MM.1S (cell line): ENCODE results near the gene PACRG.

Experiments
- EZH2 ChIP-seq: fragments of 300-600 bp; sonication (generic); optimal IDR thresholded peaks from 2 replicates; pipeline ENCODE3; 2017; ENCODE audit warnings: low read depth, mild to moderate bottlenecking, antibody characterized with exemption, low read length, mixed read lengths
- EZH2phosphoT487 ChIP-seq: fragments of 300-600 bp; sonication (generic); IDR thresholded peaks from 2 replicates; pipeline ENCODE4 v1.6.1; 2018; ENCODE audit warnings: antibody characterized with exemption, low read length
- TF ChIP-seq, protein P1 (sequence below): fragments of 300-600 bp; sonication (generic); IDR thresholded peaks from 2 replicates; pipeline ENCODE4 v1.5.1; 2016; ENCODE audit warnings: antibody characterized with exemption, low read length, mixed read lengths

DNA sequence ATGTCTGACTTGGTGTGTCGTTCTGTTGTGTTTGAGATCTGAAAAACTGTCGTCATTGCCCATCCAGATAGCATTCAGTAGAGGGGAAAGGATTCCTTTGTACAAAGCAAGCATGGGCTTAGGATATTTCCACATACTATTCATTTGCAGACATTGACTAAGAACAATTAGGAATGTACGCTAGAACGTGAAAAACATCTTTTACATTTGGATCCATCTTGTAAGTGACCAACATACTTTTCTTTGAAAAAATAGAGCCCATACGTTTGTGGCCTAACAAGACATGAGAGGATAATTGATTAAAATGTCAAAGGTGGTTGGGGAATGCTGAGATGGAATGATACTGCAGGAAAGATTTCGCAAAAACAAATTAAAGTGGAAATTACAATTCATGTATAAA lies 461.0 kb downstream of the PACRG start:
- TF ChIP-seq, protein P1, sequence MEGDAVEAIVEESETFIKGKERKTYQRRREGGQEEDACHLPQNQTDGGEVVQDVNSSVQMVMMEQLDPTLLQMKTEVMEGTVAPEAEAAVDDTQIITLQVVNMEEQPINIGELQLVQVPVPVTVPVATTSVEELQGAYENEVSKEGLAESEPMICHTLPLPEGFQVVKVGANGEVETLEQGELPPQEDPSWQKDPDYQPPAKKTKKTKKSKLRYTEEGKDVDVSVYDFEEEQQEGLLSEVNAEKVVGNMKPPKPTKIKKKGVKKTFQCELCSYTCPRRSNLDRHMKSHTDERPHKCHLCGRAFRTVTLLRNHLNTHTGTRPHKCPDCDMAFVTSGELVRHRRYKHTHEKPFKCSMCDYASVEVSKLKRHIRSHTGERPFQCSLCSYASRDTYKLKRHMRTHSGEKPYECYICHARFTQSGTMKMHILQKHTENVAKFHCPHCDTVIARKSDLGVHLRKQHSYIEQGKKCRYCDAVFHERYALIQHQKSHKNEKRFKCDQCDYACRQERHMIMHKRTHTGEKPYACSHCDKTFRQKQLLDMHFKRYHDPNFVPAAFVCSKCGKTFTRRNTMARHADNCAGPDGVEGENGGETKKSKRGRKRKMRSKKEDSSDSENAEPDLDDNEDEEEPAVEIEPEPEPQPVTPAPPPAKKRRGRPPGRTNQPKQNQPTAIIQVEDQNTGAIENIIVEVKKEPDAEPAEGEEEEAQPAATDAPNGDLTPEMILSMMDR = no peak
- no peak for TF ChIP-seq EZH2phosphoT487
- TF ChIP-seq EZH2 = no peak
